T-helper 17 cell (primary cell): Measurements from ENCODE around the gene UBASH3B. TPM values are rescaled to one million over a fixed set of nuclear protein-coding genes. Genes with fewer than 3 reads are reported as not detected.
A peak's percentile ranks its signal among the peaks of the same experiment; 100 is the strongest.
"Not testable (repeated sequence)": the region's sequence is repeated elsewhere in the genome, so short reads cannot be mapped to it uniquely, and the experiment has no call there.

Experiments
- ATAC-seq: fragments of 150-1000 bp; cut with Tn5 transposase; 2 replicates; pipeline ENCODE4 v1.10.0; 2021; ENCODE audit warnings: mild to moderate bottlenecking, moderate library complexity
- DNase-seq, 3 donors: peaks; one replicate each; pipeline versions ENCODE4 v3.0.0 to v3.0.0-alpha.2; 2020 to 2021
- H3K9me3 ChIP-seq: one replicate; pipeline ENCODE4 v1.7.0; 2013; ENCODE audit warnings: low read length, mild to moderate bottlenecking; ENCODE audit not compliant: control insufficient read depth, poor library complexity, severe bottlenecking
- H3K27ac Mint-ChIP-seq: one replicate; pipeline ENCODE4 v1.8.0; 2022; ENCODE audit warnings: mild to moderate bottlenecking, moderate library complexity, mixed read lengths
- H3K27me3 Mint-ChIP-seq: one replicate; pipeline ENCODE4 v1.8.0; 2022; ENCODE audit warnings: mixed read lengths
- H3K36me3 Mint-ChIP-seq: one replicate; pipeline ENCODE4 v1.8.0; 2022; ENCODE audit warnings: low read depth, mixed read lengths
- H3K4me1 Mint-ChIP-seq: one replicate; pipeline ENCODE4 v1.8.0; 2022; ENCODE audit warnings: mild to moderate bottlenecking, mixed read lengths
- H3K4me3 Mint-ChIP-seq: one replicate; pipeline ENCODE4 v1.8.0; 2022; ENCODE audit warnings: mild to moderate bottlenecking, moderate library complexity, mixed read lengths
- total RNA-seq, 4 donors: library from RNA in 2 of 4; stranded (reverse) in 2 of 4; gene quantifications; one replicate each; pipeline ENCODE4 v1.2.3 and lab custom pipeline; 2022 to 2026

The UBASH3B gene
- total RNA-seq, 2 donors from 2014 or later: 22.6 to 23.6 TPM

DNA sequence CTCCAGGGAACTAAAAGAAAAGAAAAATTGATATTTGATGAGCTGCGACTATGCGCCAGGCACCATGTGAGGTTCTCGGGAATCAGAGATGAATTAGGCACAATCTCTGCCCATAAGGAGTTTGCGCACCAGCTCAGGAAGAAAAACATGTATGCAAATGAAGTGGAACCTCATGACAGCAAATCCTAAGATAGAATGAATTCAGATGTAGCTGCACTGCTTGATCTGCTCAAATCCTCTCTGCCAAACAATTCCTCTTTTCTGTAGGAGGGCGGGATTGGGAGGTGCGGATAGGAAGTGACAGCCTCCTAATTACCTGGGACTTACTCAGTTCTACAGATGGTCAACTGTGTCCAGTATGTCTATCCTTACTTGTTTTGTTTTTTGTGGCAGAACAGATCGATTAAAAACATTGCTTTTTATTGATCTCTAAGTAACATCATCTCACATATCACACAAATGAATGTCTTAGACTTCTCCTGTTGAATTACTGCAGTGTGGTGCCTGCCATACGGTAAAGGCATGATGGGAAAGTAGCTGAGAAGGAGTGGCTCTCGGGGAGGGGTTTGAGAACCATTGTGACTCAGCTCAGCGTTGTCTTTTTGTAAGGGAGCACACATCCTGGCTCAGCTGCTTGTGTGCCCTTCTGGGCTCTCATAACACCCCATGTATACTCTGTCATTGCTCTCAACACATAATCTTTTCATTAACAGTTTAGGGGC, 196.7 kb downstream of the UBASH3B start:
- Mint-ChIP-seq H3K4me3 (peak overlapping the region; percentile 85), H3K4me1 (peaks cover 21% of the 10 kb centered on the region), H3K27ac (peak overlapping the region; percentile 57), H3K27me3 (peaks cover 24% of the 10 kb centered on the region), H3K36me3 (peaks cover 2% of the 10 kb centered on the region)
- ATAC-seq: peak; percentile 32
- no peaks in the 10 kb centered on the region for H3K9me3 ChIP-seq
- no peak for DNase-seq

DNA sequence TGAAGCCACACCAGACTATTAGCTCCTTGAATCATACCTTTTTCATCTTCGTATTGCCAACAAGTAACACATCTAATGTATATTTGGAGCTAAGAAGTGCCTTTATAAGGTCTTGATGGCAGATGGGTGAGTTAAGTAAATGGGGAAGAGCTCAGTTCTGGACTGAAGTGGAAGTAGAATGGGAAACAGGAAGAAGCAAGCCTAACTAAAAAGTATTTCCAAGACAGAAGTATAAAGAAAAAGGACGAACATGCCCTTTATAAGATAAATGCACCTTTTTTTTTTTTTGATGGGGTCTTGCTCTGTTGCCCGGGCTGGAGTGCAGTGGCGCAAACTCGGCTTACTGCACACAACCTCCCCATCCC, 197.3 kb downstream of the UBASH3B start:
- DNase-seq (no peak), ATAC-seq (no peak)
- Mint-ChIP-seq H3K4me3 (peak overlapping the region; percentile 85), H3K4me1 (peaks cover 21% of the 10 kb centered on the region), H3K27ac (peak overlapping the region; percentile 57), H3K27me3 (peaks cover 26% of the 10 kb centered on the region), H3K36me3 (peaks cover 2% of the 10 kb centered on the region)
- H3K9me3 ChIP-seq: no peaks in the 10 kb centered on the region

DNA sequence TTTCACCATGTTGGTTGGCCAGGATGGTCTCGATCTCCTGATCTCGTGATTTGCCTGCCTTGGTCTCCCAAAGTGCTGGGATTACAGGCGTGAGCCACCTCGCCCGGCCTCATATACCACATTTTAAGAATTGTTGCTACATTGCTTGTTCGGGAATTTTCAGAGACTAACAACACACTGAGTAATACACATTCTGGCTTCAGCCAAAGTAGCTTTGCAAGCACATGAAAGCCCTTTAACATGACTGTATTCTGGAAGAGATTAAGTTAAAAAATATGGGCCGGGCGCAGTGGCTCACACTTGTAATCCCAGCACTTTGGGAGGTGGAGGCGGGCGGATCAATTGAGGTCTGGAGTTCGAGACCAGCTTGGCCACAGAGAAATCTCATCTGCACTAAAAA, 197.7 kb downstream of the UBASH3B start:
- Mint-ChIP-seq H3K4me3 (no peak overlapping the region), H3K27me3 (peaks cover 31% of the 10 kb centered on the region), H3K4me1 (peaks cover 21% of the 10 kb centered on the region), H3K36me3 (peaks cover 2% of the 10 kb centered on the region), H3K27ac (no peak overlapping the region)
- DNase-seq (no peak), ATAC-seq (no peak)
- H3K9me3 ChIP-seq: no peaks in the 10 kb centered on the region

DNA sequence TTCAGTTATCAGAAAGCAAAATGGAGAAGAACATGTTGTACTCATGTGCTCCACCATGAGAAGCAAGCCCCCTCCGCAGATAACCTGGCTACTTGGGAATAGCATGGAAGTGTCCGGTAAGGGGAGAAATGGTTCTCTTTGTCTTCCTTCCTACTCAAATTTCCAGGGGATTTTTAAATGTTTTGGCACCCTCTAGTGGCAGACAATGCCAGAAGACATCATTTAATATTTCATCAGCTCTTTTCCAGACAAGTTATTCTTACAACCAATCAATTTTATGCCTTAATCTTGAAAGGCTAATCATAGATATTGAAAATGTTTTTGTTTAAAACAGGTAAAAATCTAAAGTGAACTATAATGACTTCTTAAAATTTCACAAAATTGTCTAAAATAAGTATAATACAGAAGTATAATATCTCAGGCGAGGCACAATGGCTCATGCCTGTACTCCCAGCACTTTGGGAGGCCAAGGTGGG, 198.5 kb downstream of the UBASH3B start:
- H3K9me3 ChIP-seq: no peaks in the 10 kb centered on the region
- peaks cover 32% of the 10 kb centered on the region for H3K27me3 Mint-ChIP-seq
- H3K4me1 Mint-ChIP-seq: peaks cover 21% of the 10 kb centered on the region
- no peak overlapping the region for H3K4me3 Mint-ChIP-seq
- ATAC-seq: peak; percentile 29
- no peak overlapping the region for H3K27ac Mint-ChIP-seq
- DNase-seq: peak in 1 of 3 donors; percentile 12
- H3K36me3 Mint-ChIP-seq: peaks cover 2% of the 10 kb centered on the region

DNA sequence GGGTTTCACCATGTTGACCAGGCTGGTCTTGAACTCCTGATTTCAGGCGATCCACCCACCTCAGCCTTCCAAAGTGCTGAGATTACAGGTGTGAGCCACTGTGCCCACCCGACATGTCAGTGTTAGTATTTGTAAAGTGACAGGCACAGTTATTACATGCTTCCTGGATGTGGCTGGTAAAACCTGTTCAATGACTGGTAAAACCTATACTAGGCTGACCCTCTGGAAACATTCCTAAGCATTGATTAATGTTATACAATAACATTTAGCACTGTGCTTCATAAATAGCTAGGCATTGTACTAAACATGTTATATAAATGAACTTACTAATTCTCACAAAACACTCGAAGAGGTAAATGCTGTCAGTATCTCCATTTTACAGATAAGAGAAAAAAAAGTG, 206.1 kb downstream of the UBASH3B start:
- H3K4me1 Mint-ChIP-seq: peaks cover 2% of the 10 kb centered on the region
- no peak for ATAC-seq

DNA sequence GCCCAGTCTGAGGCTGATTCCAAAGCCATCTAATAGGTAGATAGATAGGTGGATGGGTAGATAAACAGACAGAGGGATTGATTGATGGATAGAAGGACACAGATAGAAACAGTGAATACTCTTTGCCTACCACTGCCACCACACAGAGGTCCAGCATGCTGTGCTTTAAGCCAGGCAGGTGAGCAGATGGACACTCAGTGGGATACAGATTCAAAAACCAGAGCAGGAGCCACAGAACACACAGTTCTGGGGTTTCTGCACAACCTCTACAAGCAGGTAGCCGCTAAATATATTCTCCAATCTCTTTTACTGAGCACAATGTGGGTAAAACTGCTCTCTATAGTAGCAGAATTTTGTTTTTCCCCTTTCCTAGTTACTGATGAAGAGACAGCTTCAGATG, 206.6 kb downstream of the UBASH3B start:
- peaks cover 2% of the 10 kb centered on the region for H3K4me1 Mint-ChIP-seq
- DNase-seq (no peak), ATAC-seq (no peak)
- peaks cover 57% of the 10 kb centered on the region for H3K27me3 Mint-ChIP-seq
- H3K9me3 ChIP-seq: no peaks in the 10 kb centered on the region
- H3K4me3 Mint-ChIP-seq: no peak overlapping the region
- peaks cover 7% of the 10 kb centered on the region for H3K36me3 Mint-ChIP-seq
- H3K27ac Mint-ChIP-seq: no peak overlapping the region

More for the DNA sequence above, 206.1 kb downstream of the UBASH3B start:
- no peak for DNase-seq
- H3K4me3 Mint-ChIP-seq: no peak overlapping the region
- H3K9me3 ChIP-seq: no peaks in the 10 kb centered on the region
- H3K36me3 Mint-ChIP-seq: peaks cover 7% of the 10 kb centered on the region
- H3K27ac Mint-ChIP-seq: no peak overlapping the region
- H3K27me3 Mint-ChIP-seq: peaks cover 54% of the 10 kb centered on the region

DNA sequence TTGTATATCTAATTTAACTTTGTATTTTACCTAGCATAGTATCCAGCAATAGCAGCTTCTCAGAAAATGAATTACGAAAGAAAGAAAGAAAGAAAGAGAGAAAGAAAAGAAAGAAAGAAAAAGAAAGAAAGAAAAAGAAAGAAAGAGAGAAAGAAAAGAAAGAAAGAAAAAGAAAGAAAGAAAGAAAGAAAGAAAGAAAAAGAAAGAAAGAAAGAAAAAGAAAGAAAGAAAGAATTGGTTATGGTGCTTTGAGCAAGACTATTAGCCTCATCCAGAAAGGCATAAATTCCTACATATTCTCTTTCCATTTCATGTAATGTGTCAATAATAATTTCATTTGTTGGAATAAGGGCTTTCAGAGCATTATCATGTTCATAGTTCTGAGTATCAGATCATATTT, 207.6 kb downstream of the UBASH3B start:
- DNase-seq, H3K4me1 Mint-ChIP-seq, H3K27ac Mint-ChIP-seq, ATAC-seq, H3K9me3 ChIP-seq, H3K36me3 Mint-ChIP-seq, H3K4me3 Mint-ChIP-seq: not testable (repeated sequence)
- H3K27me3 Mint-ChIP-seq: peaks cover 60% of the 10 kb centered on the region

DNA sequence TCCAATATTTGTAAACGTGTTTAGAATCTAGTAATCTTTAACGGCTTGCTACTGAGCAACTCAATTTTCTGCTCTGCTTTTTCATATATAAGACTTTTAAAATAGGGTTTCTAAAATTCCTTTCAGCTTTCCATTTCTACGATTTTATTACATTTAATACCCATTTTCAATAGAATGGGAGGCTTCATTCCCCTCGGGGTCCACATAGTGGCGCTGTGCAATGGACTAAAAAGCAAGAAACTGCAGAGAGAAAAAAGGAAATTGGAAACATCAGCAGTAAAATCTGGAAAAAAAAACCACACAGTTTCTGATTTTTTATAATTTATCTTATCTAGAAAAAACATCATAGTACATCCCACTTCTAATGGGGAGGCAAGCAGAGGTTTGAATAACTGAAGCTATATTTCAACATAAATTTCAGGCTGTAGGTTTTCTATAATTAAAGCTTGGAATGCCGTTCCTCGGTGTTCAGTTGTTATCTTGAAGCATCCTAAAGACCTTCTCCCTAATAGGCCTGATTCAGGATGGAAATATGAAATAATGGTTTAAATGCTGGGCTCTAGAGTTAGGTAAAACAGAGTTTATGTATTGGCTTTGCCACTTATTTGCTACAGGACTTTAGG, 208.3 kb downstream of the UBASH3B start:
- H3K36me3 Mint-ChIP-seq: peaks cover 7% of the 10 kb centered on the region
- ATAC-seq (no peak), DNase-seq (peak in 1 of 3 donors; percentile 11)
- H3K27ac Mint-ChIP-seq: no peak overlapping the region
- peaks cover 64% of the 10 kb centered on the region for H3K27me3 Mint-ChIP-seq
- H3K9me3 ChIP-seq: no peaks in the 10 kb centered on the region
- no peak overlapping the region for H3K4me3 Mint-ChIP-seq
- peaks cover 2% of the 10 kb centered on the region for H3K4me1 Mint-ChIP-seq

Other genes with a start within 250 kb of the UBASH3B start
- not detected for gene CRTAM, start 182.8 kb downstream of the UBASH3B start, total RNA-seq
- 1 to 10 TPM; 2.2 to 3.0 TPM for gene JHY, start 227.0 kb downstream of the UBASH3B start, total RNA-seq